Calu3 (cell line): ENCODE data around the gene SPHK2. TPM values are rescaled to one million over a fixed set of nuclear protein-coding genes. Genes with fewer than 3 reads are reported as not detected.
"Not testable (repeated sequence)": the region's sequence is repeated elsewhere in the genome, so short reads cannot be mapped to it uniquely, and the experiment has no call there.

Experiments
- BruUV-seq: library from RNA; stranded (reverse); fragments of 400-500 nt; replicated peaks from 2 replicates; lab custom pipeline; 2021; lab: Mats Ljungman, UMichigan
- CTCF ChIA-PET: fragments of 300-600 bp; sonication (Branson Sonifier 250); formaldehyde crosslinking; loops from one replicate; lab custom pipeline; 2022; ENCODE audit warnings: antibody characterized with exemption; lab: Charles Lee
- DNase-seq: peaks from one replicate; pipeline ENCODE4 v3.0.0; 2022
- H3K27ac Mint-ChIP-seq: one replicate; pipeline ENCODE4 v1.8.0; 2022; ENCODE audit warnings: mixed read lengths; ENCODE audit not compliant: unreplicated experiment
- H3K27me3 Mint-ChIP-seq: one replicate; pipeline ENCODE4 v1.8.0; 2022; ENCODE audit warnings: mixed read lengths; ENCODE audit not compliant: unreplicated experiment
- H3K36me3 Mint-ChIP-seq: one replicate; pipeline ENCODE4 v1.8.0; 2022; ENCODE audit warnings: mild to moderate bottlenecking, moderate library complexity, mixed read lengths; ENCODE audit not compliant: insufficient read depth, unreplicated experiment
- H3K4me1 Mint-ChIP-seq: one replicate; pipeline ENCODE4 v1.8.0; 2022; ENCODE audit warnings: mild to moderate bottlenecking, low read depth, mixed read lengths; ENCODE audit not compliant: unreplicated experiment
- H3K4me3 Mint-ChIP-seq: one replicate; pipeline ENCODE4 v1.8.0; 2022; ENCODE audit warnings: mild to moderate bottlenecking, low read depth, moderate library complexity, mixed read lengths; ENCODE audit not compliant: unreplicated experiment
- H3K9me3 Mint-ChIP-seq: one replicate; pipeline ENCODE4 v1.8.0; 2022; ENCODE audit warnings: low read depth, mixed read lengths; ENCODE audit not compliant: unreplicated experiment
- CTCF ChIP-seq: fragments of 200-600 bp; IDR thresholded peaks from one replicate; pipeline ENCODE4 v1.8.0; 2022; ENCODE audit warnings: antibody characterized with exemption; ENCODE audit not compliant: unreplicated experiment
- intact Hi-C: fragments of 100-400 bp; cut with micrococcal nuclease; formaldehyde crosslinking; loops from one replicate; pipeline ENCODE4 v1.10.0; 2022; ENCODE audit not compliant: unreplicated experiment
- total RNA-seq: library from RNA; stranded (reverse); gene quantifications from 2 replicates; pipeline ENCODE4 v1.2.3, GENCODE V29; 2022

Gene SPHK2
- total RNA-seq, 1 experiment from 2014 or later = 24.2 TPM

GRCh38 chr19:48676487-48676886, 57.2 kb downstream of the SPHK2 start:
- no peak for DNase-seq
- intact Hi-C loops = loop anchor here (5.0 kb wide), 1 partner anchor 61 kb away; no protein-coding TSS in a partner anchor
- TF ChIP-seq CTCF = no peak
- BruUV-seq = no TSS peak
- Mint-ChIP-seq H3K4me1 (peaks cover 25% of the 10 kb centered on the region), H3K36me3 (peaks cover 5% of the 10 kb centered on the region), H3K27ac (no peak overlapping the region), H3K9me3 (no peaks in the 10 kb centered on the region), H3K27me3 (no peaks in the 10 kb centered on the region), H3K4me3 (no peak overlapping the region)
- CTCF ChIA-PET = interaction anchor here (0.6 to 2.7 kb wide), 4 partner anchors 19 to 1597 kb away, joined by 3 to 15 read pairs (median 4); partner anchors contain the start of gene FUT2

- peak overlapping the region; percentile 14 for H3K27ac Mint-ChIP-seq
- no peak overlapping the region for H3K4me3 Mint-ChIP-seq
- no peaks in the 10 kb centered on the region for H3K27me3 Mint-ChIP-seq
- CTCF ChIA-PET = interaction anchor here (0.6 to 2.7 kb wide), 4 partner anchors 19 to 1597 kb away, joined by 3 to 15 read pairs (median 4); partner anchors contain the start of gene FUT2
- H3K36me3 Mint-ChIP-seq = peaks cover 5% of the 10 kb centered on the region
- H3K4me1 Mint-ChIP-seq = peaks cover 25% of the 10 kb centered on the region
- no peak for TF ChIP-seq CTCF
- DNase-seq = peak; percentile 58
- BruUV-seq = no TSS peak
- no peaks in the 10 kb centered on the region for H3K9me3 Mint-ChIP-seq
- intact Hi-C loops = loop anchor here (5.0 kb wide), 1 partner anchor 60 kb away; no protein-coding TSS in a partner anchor
These were observed 57.6 kb downstream of the SPHK2 start for GRCh38 chr19:48676887-48677286.

GRCh38 chr19:48678201-48678600, 58.9 kb downstream of the SPHK2 start:
- no TSS peak for BruUV-seq
- peaks cover 25% of the 10 kb centered on the region for H3K4me1 Mint-ChIP-seq
- peaks cover 5% of the 10 kb centered on the region for H3K36me3 Mint-ChIP-seq
- H3K27ac Mint-ChIP-seq = no peak overlapping the region
- peak; percentile 55 for DNase-seq
- intact Hi-C loops = loop anchor here (5.0 kb wide), 1 partner anchor 59 kb away; no protein-coding TSS in a partner anchor
- no peaks in the 10 kb centered on the region for H3K27me3 Mint-ChIP-seq
- no peaks in the 10 kb centered on the region for H3K9me3 Mint-ChIP-seq
- CTCF ChIA-PET = interaction anchor here (0.6 to 1.0 kb wide), 4 partner anchors 23 to 88 kb away, joined by 3 to 4 read pairs (median 4); no protein-coding TSS in a partner anchor
- H3K4me3 Mint-ChIP-seq = no peak overlapping the region
- TF ChIP-seq CTCF = no peak

- DNase-seq, BruUV-seq, intact Hi-C loops, H3K4me3 Mint-ChIP-seq, H3K27me3 Mint-ChIP-seq, H3K27ac Mint-ChIP-seq, CTCF ChIA-PET, H3K36me3 Mint-ChIP-seq, H3K9me3 Mint-ChIP-seq: not testable (repeated sequence)
- H3K4me1 Mint-ChIP-seq = peaks cover 25% of the 10 kb centered on the region
These were observed 60.7 kb downstream of the SPHK2 start for GRCh38 chr19:48680006-48680405.

Other genes starting within 250 kb of the SPHK2 start
- gene KDELR1, start 228.0 kb upstream of the SPHK2 start, total RNA-seq = 185 and 194 TPM in 2 replicates
- 0.15 TPM in 1 of 2 replicates, not detected in the other for gene GRIN2D, start 225.8 kb upstream of the SPHK2 start, total RNA-seq
- 75.0 and 76.7 TPM in 2 replicates for gene GRWD1, start 173.5 kb upstream of the SPHK2 start, total RNA-seq
- 9.6 and 9.9 TPM in 2 replicates for gene KCNJ14, start 163.9 kb upstream of the SPHK2 start, total RNA-seq
- 98.1 and 109 TPM in 2 replicates for gene CYTH2, start 150.1 kb upstream of the SPHK2 start, total RNA-seq
- 1.0 and 2.4 TPM in 2 replicates for gene LMTK3, start 107.7 kb upstream of the SPHK2 start, total RNA-seq
- gene SULT2B1, start 67.3 kb upstream of the SPHK2 start, total RNA-seq = 0.64 TPM in 1 of 2 replicates, not detected in the other
- not detected in 2 replicates for gene SPACA4, start 12.8 kb upstream of the SPHK2 start, total RNA-seq
- 8.2 and 13.3 TPM in 2 replicates for gene FAM83E, start 4.4 kb upstream of the SPHK2 start, total RNA-seq
- 1,224 and 1,339 TPM in 2 replicates for gene RPL18, start 328 bp upstream of the SPHK2 start, total RNA-seq
- gene DBP, start 17.9 kb downstream of the SPHK2 start, total RNA-seq = 4.3 and 4.9 TPM in 2 replicates
- 2.1 and 5.1 TPM in 2 replicates for gene CA11, start 26.7 kb downstream of the SPHK2 start, total RNA-seq
- gene NTN5, start 53.5 kb downstream of the SPHK2 start, total RNA-seq = 0.57 and 0.66 TPM in 2 replicates
- 8.7 and 10.4 TPM in 2 replicates for gene FUT2, start 76.5 kb downstream of the SPHK2 start, total RNA-seq
- 1.7 TPM in 2 replicates for gene MAMSTR, start 100.2 kb downstream of the SPHK2 start, total RNA-seq
- 0.09 and 0.29 TPM in 2 replicates for gene RASIP1, start 121.1 kb downstream of the SPHK2 start, total RNA-seq
- gene IZUMO1, start 127.4 kb downstream of the SPHK2 start, total RNA-seq = 0.31 and 0.42 TPM in 2 replicates
- gene FUT1, start 133.1 kb downstream of the SPHK2 start, total RNA-seq = 2.6 and 2.9 TPM in 2 replicates
- gene FGF21, start 136.0 kb downstream of the SPHK2 start, total RNA-seq = not detected in 2 replicates
- 84.4 and 91.0 TPM in 2 replicates for gene BCAT2, start 191.5 kb downstream of the SPHK2 start, total RNA-seq
- gene HSD17B14, start 217.0 kb downstream of the SPHK2 start, total RNA-seq = 2.6 and 5.7 TPM in 2 replicates
- gene PLEKHA4, start 249.1 kb downstream of the SPHK2 start, total RNA-seq = 57.6 and 72.2 TPM in 2 replicates